Measurements from ENCODE around the gene SUSD4. TPM values are rescaled to one million over a fixed set of nuclear protein-coding genes. Genes with fewer than 3 reads are reported as not detected.

The SUSD4 gene
- total and polyA plus RNA-seq, 10 of the 15 experiments (the other 5 are each of a cell fraction or from before 2014, with no cell fraction given) = 0.13 to 1.1 (median 0.26) TPM; not detected in 3

- ATAC-seq (no peak), FAIRE-seq (no peak), DNase-seq (ENCODE audit: low read depth, low spot score) (no peak)
- H3K36me3 ChIP-seq (ENCODE audit: control insufficient read depth in 2 of 2, insufficient read depth in 2 of 2, low read length in 1 of 2) = no peaks in the 10 kb centered on the region
- in situ Hi-C loops (cut with MboI) (no loop called here), intact Hi-C loops (cut with micrococcal nuclease; ENCODE audit: unreplicated experiment) (no loop called here)
- no peaks in the 10 kb centered on the region for H4K20me1 ChIP-seq (ENCODE audit: control insufficient read depth, insufficient read depth)
- H3K79me2 ChIP-seq (ENCODE audit: control insufficient read depth, insufficient read depth, low read length) = no peaks in the 10 kb centered on the region
- H3K27ac ChIP-seq (ENCODE audit: control insufficient read depth, insufficient read depth) = no peak overlapping the region
- no peak overlapping the region for H3K4me2 ChIP-seq (ENCODE audit: control insufficient read depth, insufficient read depth)
- ChIA-PET CTCF (interaction anchor here (1.0 kb wide), 1 partner anchor 133 kb away, joined by 4 read pairs; no protein-coding TSS in a partner anchor), RAD21 (ENCODE audit: unreplicated experiment) (no interaction called here), SMC1A (ENCODE audit: uncharacterized antibody, unreplicated experiment) (no interaction called here), POLR2A (no interaction called here)
- no peaks in the 10 kb centered on the region for H3K4me1 ChIP-seq (ENCODE audit: control insufficient read depth, insufficient read depth, low read length)
- no peaks in the 10 kb centered on the region for H3K9me3 ChIP-seq (replicated peaks; ENCODE audit: control insufficient read depth, insufficient read depth, low read length)
- TF ChIP-seq PRDM15 (CRISPR knock-in tag; IDR thresholded peaks at IDR 0.05) = no peak
- TF ChIP-seq, protein P1, sequence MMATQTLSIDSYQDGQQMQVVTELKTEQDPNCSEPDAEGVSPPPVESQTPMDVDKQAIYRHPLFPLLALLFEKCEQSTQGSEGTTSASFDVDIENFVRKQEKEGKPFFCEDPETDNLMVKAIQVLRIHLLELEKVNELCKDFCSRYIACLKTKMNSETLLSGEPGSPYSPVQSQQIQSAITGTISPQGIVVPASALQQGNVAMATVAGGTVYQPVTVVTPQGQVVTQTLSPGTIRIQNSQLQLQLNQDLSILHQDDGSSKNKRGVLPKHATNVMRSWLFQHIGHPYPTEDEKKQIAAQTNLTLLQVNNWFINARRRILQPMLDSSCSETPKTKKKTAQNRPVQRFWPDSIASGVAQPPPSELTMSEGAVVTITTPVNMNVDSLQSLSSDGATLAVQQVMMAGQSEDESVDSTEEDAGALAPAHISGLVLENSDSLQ (IDR thresholded peaks at IDR 0.05) = no peak
- no peak for TF ChIP-seq NR2C2 (IDR thresholded peaks at IDR 0.05; ENCODE audit: borderline replicate concordance, control insufficient read depth, insufficient read length, low read depth)
- no peak for TF ChIP-seq ATF3 (IDR thresholded peaks at IDR 0.05; ENCODE audit: borderline replicate concordance, extremely low read depth, low read depth, low read length)
- TF ChIP-seq ZBED1 (IDR thresholded peaks at IDR 0.05; ENCODE audit: borderline replicate concordance) = no peak
- TF ChIP-seq PAX5 (IDR thresholded peaks at IDR 0.05; ENCODE audit: borderline replicate concordance, low read depth, low read length) = no peak
- no peak for TF ChIP-seq CREM (IDR thresholded peaks at IDR 0.05; ENCODE audit: low read depth)
- no peak for TF ChIP-seq NFYB (IDR thresholded peaks at IDR 0.05; ENCODE audit: insufficient read depth, low read depth, low read length)
- TF ChIP-seq ZNF217 (IDR thresholded peaks at IDR 0.05) = no peak
- no peak for TF ChIP-seq SPI1 (IDR thresholded peaks at IDR 0.05; ENCODE audit: borderline replicate concordance, insufficient read depth, low read depth, low read length)
- no peak for TF ChIP-seq USF2 (IDR thresholded peaks at IDR 0.05; ENCODE audit: borderline replicate concordance, low read depth, low read length)
- no peak for TF ChIP-seq GATAD2B (conservative IDR thresholded peaks at IDR 0.05; ENCODE audit: low read depth)
- no peak for TF ChIP-seq YBX1 (IDR thresholded peaks at IDR 0.05)
- no peak for TF ChIP-seq STAT1 (conservative IDR thresholded peaks at IDR 0.05)
- no peak for TF ChIP-seq EGR1 (IDR thresholded peaks at IDR 0.05; ENCODE audit: borderline replicate concordance in 1 of 2, low read depth in 2 of 2, low read length in 2 of 2)
- no peak for TF ChIP-seq ATF7 (IDR thresholded peaks at IDR 0.05; ENCODE audit: low read depth)
- H3K27me3 ChIP-seq (replicated peaks in 1 of 2; ENCODE audit: control insufficient read depth in 2 of 2, insufficient read depth in 2 of 2, low read length in 1 of 2) = peaks cover 0 to 1% of the 10 kb centered on the region in 2 experiments
- H3K9ac ChIP-seq (ENCODE audit: control insufficient read depth, insufficient read depth, low read length) = no peak overlapping the region
- WGBS (ENCODE audit: insufficient coverage, insufficient replicate concordance, low lambda C conversion rate, missing lambda C conversion rate) = 26% methylated on average over 3 of the region's 3 CpGs
- no TSS peak for BruUV-seq (replicated peaks)
- no peak overlapping the region for H3K4me3 ChIP-seq
- H2AFZ ChIP-seq (ENCODE audit: control insufficient read depth, low read depth, low read length) = no peak overlapping the region
Observed at GRCh38 chr1:223261914-223262313, 102.1 kb downstream of the SUSD4 start.

Measured in GM12878 (cell line).